HEK293 (cell line): ENCODE measurements around the gene TBC1D19.

Experiments
- ATF2 ChIP-seq: fragments of 450-650 bp; formaldehyde crosslinking; IDR thresholded peaks from 2 replicates; pipeline ENCODE4 v1.5.1; 2016; ENCODE audit warnings: missing biosample characterization, missing genetic modification characterization, low read depth
- CTCF ChIP-seq: fragments of 450-650 bp; formaldehyde crosslinking; IDR thresholded peaks from 2 replicates; pipeline ENCODE4 v1.5.1; 2016; ENCODE audit warnings: missing biosample characterization, missing genetic modification characterization
- HOXA7 ChIP-seq: sonication (generic); formaldehyde crosslinking; IDR thresholded peaks from 2 replicates; pipeline ENCODE4 v1.8.1; 2022; ENCODE audit warnings: missing genetic modification reagents, borderline replicate concordance
- PRDM1 ChIP-seq: fragments of 450-650 bp; formaldehyde crosslinking; IDR thresholded peaks from 2 replicates; pipeline ENCODE4; 2016; ENCODE audit warnings: missing biosample characterization, missing genetic modification characterization
- ZNF202 ChIP-seq: fragments of 450-650 bp; formaldehyde crosslinking; IDR thresholded peaks from 2 replicates; pipeline ENCODE4 v1.5.1; 2016; ENCODE audit warnings: missing biosample characterization, missing genetic modification characterization, borderline replicate concordance
- ZNF274 ChIP-seq, 2 experiments: fragments of 200-500 bp in 1 of 2; fragments of 450-650 bp in 1 of 2; sonication (Bioruptor generic) in 1 of 2; formaldehyde crosslinking in 1 of 2; IDR thresholded peaks; 2 replicates each; pipeline versions ENCODE4 v1.5.1 to v1.6.1; 2014 to 2016; ENCODE audit warnings: borderline replicate concordance in 1 of 2, inconsistent platforms in 1 of 2, low read length in 1 of 2, missing biosample characterization in 1 of 2, missing genetic modification characterization in 1 of 2
- ZNF292 ChIP-seq: fragments of 450-650 bp; formaldehyde crosslinking; IDR thresholded peaks from 2 replicates; pipeline ENCODE4 v1.5.1; 2016; ENCODE audit warnings: low read depth, missing biosample characterization, missing genetic modification characterization, borderline replicate concordance
- ZNF580 ChIP-seq: fragments of 450-650 bp; formaldehyde crosslinking; IDR thresholded peaks from 2 replicates; pipeline ENCODE4 v1.5.1; 2016; ENCODE audit warnings: missing biosample characterization, missing genetic modification characterization
- ZNF639 ChIP-seq: fragments of 450-650 bp; formaldehyde crosslinking; IDR thresholded peaks from 2 replicates; pipeline ENCODE4 v1.5.1; 2016; ENCODE audit warnings: missing biosample characterization, missing genetic modification characterization
- ZNF704 ChIP-seq: fragments of 450-650 bp; formaldehyde crosslinking; IDR thresholded peaks from 2 replicates; pipeline ENCODE4 v1.5.1; 2016; ENCODE audit warnings: missing biosample characterization, missing genetic modification characterization
- ZSCAN16 ChIP-seq: fragments of 450-650 bp; formaldehyde crosslinking; IDR thresholded peaks from 2 replicates; pipeline ENCODE4 v1.5.1; 2016; ENCODE audit warnings: missing biosample characterization, missing genetic modification characterization

GRCh38 chr4:26647523-26648224, 63.8 kb downstream of the TBC1D19 start:
- TF ChIP-seq ZNF704 (no peak), ZNF580 (no peak), CTCF (tag by site-specific recombination) (no peak), PRDM1 (tag by site-specific recombination) (no peak), ZSCAN16 (no peak), ATF2 (tag by site-specific recombination) (no peak), ZNF639 (tag by site-specific recombination) (no peak), ZNF274 (IDR thresholded peaks at IDR 0.05; ENCODE audit: low read length) (no peak), ZNF274 (tag by site-specific recombination; IDR thresholded peaks at IDR 0.05; ENCODE audit: borderline replicate concordance) (no peak), ZNF292 (tag by site-specific recombination) (no peak), ZNF202 (tag by site-specific recombination) (no peak), HOXA7 (no peak)
